WTC11 (cell line): Measurements from ENCODE around the gene UTS2B. TPM values are rescaled to one million over a fixed set of nuclear protein-coding genes. Genes with fewer than 3 reads are reported as not detected.
A peak's percentile ranks its signal among the peaks of the same experiment; 100 is the strongest.

Experiments used
- ATAC-seq: fragments of 200-7000 bp; cut with Tn5 transposase; 2 replicates; pipeline ENCODE4 v1.10.0; 2021; ENCODE audit warnings: mild to moderate bottlenecking, moderate library complexity
- Bru-seq: library from RNA; stranded (reverse); fragments of 400-500 nt; gene quantifications from one replicate; lab custom pipeline; 2021; lab: Mats Ljungman, UMichigan
- CTCF ChIA-PET: fragments of 300-600 bp; sonication (Branson Sonifier 250); formaldehyde crosslinking; loops from one replicate; lab custom pipeline; 2021; ENCODE audit warnings: antibody characterized with exemption; lab: Charles Lee
- POLR2A ChIA-PET: fragments of 350-600 bp; sonication (Branson Sonifier 250); formaldehyde crosslinking; loops from one replicate; lab custom pipeline; 2021; ENCODE audit warnings: antibody characterized with exemption; lab: Charles Lee
- DNase-seq: peaks from one replicate; pipeline ENCODE4 v3.0.0; 2021; ENCODE audit warnings: low spot score
- H3K27ac Mint-ChIP-seq: 2 replicates; pipeline ENCODE4 v1.8.0; 2021; ENCODE audit warnings: mixed read lengths
- H3K27me3 Mint-ChIP-seq: 2 replicates; pipeline ENCODE4 v1.8.0; 2021; ENCODE audit warnings: low read depth, mild to moderate bottlenecking, moderate library complexity, mixed read lengths
- H3K36me3 Mint-ChIP-seq: 2 replicates; pipeline ENCODE4 v1.8.0; 2021; ENCODE audit warnings: mixed read lengths
- H3K4me1 Mint-ChIP-seq: 2 replicates; pipeline ENCODE4 v1.8.0; 2022; ENCODE audit warnings: mixed read lengths
- H3K4me3 Mint-ChIP-seq: 2 replicates; pipeline ENCODE4 v1.8.0; 2021; ENCODE audit warnings: mild to moderate bottlenecking, moderate library complexity, mixed read lengths
- H3K9me3 Mint-ChIP-seq: 2 replicates; pipeline ENCODE4 v1.8.0; 2021; ENCODE audit warnings: mixed read lengths
- AR ChIP-seq: fragments of 250-450 bp; sonication (Bioruptor Pico); IDR thresholded peaks from 2 replicates; pipeline ENCODE4 v1.9.0; 2021; ENCODE audit warnings: mild to moderate bottlenecking
- ARID4B ChIP-seq: sonication (generic); formaldehyde crosslinking; IDR thresholded peaks from 2 replicates; pipeline ENCODE4 v1.8.0; 2023; ENCODE audit warnings: missing genetic modification reagents, mild to moderate bottlenecking, borderline replicate concordance
- FOXK1 ChIP-seq: sonication (generic); formaldehyde crosslinking; IDR thresholded peaks from 2 replicates; pipeline ENCODE4 v1.8.0; 2022; ENCODE audit warnings: mild to moderate bottlenecking, moderate library complexity, missing genetic modification reagents
- KAT7 ChIP-seq: sonication (generic); formaldehyde crosslinking; IDR thresholded peaks from 2 replicates; pipeline ENCODE4 v1.8.1; 2023; ENCODE audit warnings: missing genetic modification reagents, mild to moderate bottlenecking, borderline replicate concordance
- NR2C2 ChIP-seq: sonication (generic); formaldehyde crosslinking; IDR thresholded peaks from 2 replicates; pipeline ENCODE4 v1.8.0; 2022; ENCODE audit warnings: mild to moderate bottlenecking, missing genetic modification reagents
- NR3C1 ChIP-seq: sonication (generic); formaldehyde crosslinking; conservative IDR thresholded peaks from 2 replicates; pipeline ENCODE4 v1.8.1; 2023; ENCODE audit warnings: low read depth, mild to moderate bottlenecking, missing genetic modification reagents
- RELA ChIP-seq: sonication (generic); formaldehyde crosslinking; IDR thresholded peaks from 2 replicates; pipeline ENCODE4 v1.8.1; 2022; ENCODE audit warnings: missing genetic modification reagents, mild to moderate bottlenecking, borderline replicate concordance
- USF1 ChIP-seq: sonication (generic); formaldehyde crosslinking; IDR thresholded peaks from 2 replicates; pipeline ENCODE4 v1.8.0; 2022; ENCODE audit warnings: mild to moderate bottlenecking, missing genetic modification reagents
- ZMAT4 ChIP-seq: fragments of 250-450 bp; sonication (Bioruptor Pico); IDR thresholded peaks from 2 replicates; pipeline ENCODE4 v1.9.0; 2021; ENCODE audit warnings: mild to moderate bottlenecking
- ZNF232 ChIP-seq: sonication (generic); formaldehyde crosslinking; IDR thresholded peaks from 2 replicates; pipeline ENCODE4 v1.8.0; 2022; ENCODE audit warnings: mild to moderate bottlenecking, missing genetic modification reagents
- long read RNA-seq, 3 experiments: library from RNA in 1 of 3; library from capped mRNA in 1 of 3; library from polyadenylated mRNA in 1 of 3; unstranded in 2 of 3; stranded (forward) in 1 of 3; transcript quantifications; one replicate each; pipeline ENCODE4 v2.0.0, GENCODE V29; 2021
- total RNA-seq: library from RNA; stranded (reverse); gene quantifications from 3 replicates; pipeline ENCODE4 v1.2.3, GENCODE V29; 2021
- TF ChIP-seq, protein P1 (sequence below): sonication (generic); formaldehyde crosslinking; IDR thresholded peaks from 2 replicates; pipeline ENCODE4 v1.8.0; 2022; ENCODE audit warnings: mild to moderate bottlenecking, missing genetic modification reagents
- TF ChIP-seq, protein P2 (sequence below): sonication (generic); formaldehyde crosslinking; IDR thresholded peaks from 2 replicates; pipeline ENCODE4 v1.8.0; 2022; ENCODE audit warnings: mild to moderate bottlenecking, missing genetic modification reagents
- TF ChIP-seq, protein P3 (sequence below): sonication (generic); formaldehyde crosslinking; IDR thresholded peaks from 2 replicates; pipeline ENCODE4 v1.8.1; 2023; ENCODE audit warnings: mild to moderate bottlenecking, moderate library complexity, missing genetic modification reagents

Gene UTS2B
- 0.55 to 0.57 TPM in 2 of 3 replicates, not detected in the other for total RNA-seq
- percentile 7 among the genes with signal in this experiment for Bru-seq, nascent RNA
- long read RNA-seq, experiment 1 = 0 reads
- long read RNA-seq, experiment 2 = 0 reads
- long read RNA-seq, experiment 3 = 0 reads

DNA sequence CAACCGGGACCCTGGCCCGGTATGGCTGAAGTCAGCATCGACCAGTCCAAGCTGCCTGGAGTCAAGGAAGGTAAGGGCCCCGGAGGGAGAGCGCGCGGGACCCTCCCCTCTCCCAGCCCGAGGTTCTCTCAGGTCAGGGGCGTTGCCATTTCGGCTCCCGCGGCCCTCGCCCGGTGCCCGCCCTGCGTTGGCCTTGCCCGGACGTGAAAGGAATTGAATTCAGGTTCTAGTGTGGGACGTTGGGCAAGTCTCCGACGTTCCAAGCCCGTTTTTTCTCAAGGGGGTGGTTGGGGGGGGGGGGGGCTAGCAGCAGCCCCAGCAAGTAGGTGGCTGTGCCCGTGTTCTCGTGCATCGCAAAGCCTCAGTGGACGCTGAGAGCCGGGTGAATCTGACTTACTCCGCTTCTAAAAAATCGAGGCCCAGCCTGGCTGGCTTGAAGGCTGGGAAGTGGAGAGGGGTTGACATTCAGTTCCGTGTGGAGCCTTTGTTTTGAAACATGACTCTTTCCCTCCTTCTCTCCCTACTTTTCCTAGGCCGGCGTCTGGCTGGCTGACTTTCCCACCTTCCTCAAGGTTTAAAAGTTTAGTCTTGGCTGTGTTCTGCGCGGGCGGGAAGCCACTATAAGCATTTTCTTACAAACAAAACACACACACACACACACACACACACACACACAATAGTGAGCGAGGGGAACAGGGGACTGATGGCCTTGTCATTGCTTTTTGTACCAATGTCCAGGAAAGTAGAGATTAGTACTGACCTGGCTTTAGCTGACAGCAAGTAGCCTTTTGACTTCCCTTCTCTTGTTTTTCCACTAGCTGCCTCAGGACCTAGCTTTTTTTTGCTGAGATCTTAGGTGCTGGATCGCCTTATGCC lies at the start of gene UTS2B:
TSS of gene UTS2B (minus strand) at position 873 of the 876 bp plus-strand sequence. CDS start 48,337 bp downstream, outside the sequence.
- no peaks in the 10 kb centered on the region for H3K9me3 Mint-ChIP-seq
- POLR2A ChIA-PET = interaction anchor here (0.6 kb wide), 1 partner anchor 40 kb away, joined by 3 read pairs; no protein-coding TSS in a partner anchor
- no peaks in the 10 kb centered on the region for H3K36me3 Mint-ChIP-seq
- TF ChIP-seq, protein P1, sequence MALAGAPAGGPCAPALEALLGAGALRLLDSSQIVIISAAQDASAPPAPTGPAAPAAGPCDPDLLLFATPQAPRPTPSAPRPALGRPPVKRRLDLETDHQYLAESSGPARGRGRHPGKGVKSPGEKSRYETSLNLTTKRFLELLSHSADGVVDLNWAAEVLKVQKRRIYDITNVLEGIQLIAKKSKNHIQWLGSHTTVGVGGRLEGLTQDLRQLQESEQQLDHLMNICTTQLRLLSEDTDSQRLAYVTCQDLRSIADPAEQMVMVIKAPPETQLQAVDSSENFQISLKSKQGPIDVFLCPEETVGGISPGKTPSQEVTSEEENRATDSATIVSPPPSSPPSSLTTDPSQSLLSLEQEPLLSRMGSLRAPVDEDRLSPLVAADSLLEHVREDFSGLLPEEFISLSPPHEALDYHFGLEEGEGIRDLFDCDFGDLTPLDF = 0 out of 2 replicates have a peak, but pooled peaks have one; percentile 56
- TF ChIP-seq RELA (0 out of 2 replicates have a peak, but pooled peaks have one; percentile 58), ARID4B (CRISPR knock-in tag) (0 out of 2 replicates have a peak, but pooled peaks have one; percentile 56), FOXK1 (CRISPR knock-in tag) (peak; percentile 77; the same call in 1 of the 2 replicates), USF1 (CRISPR knock-in tag) (peak; percentile 37; the same call in 1 of the 2 replicates), KAT7 (0 out of 2 replicates have a peak, but pooled peaks have one; percentile 21), ZMAT4 (CRISPR knock-in tag) (no peak), ZNF232 (no peak), NR2C2 (0 out of 2 replicates have a peak, but pooled peaks have one; percentile 37), AR (CRISPR knock-in tag) (no peak), NR3C1 (CRISPR knock-in tag) (no peak)
- TF ChIP-seq, protein P2, sequence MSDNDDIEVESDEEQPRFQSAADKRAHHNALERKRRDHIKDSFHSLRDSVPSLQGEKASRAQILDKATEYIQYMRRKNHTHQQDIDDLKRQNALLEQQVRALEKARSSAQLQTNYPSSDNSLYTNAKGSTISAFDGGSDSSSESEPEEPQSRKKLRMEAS = peak; percentile 53; the same call in 1 of the 2 replicates
- TF ChIP-seq, protein P3, sequence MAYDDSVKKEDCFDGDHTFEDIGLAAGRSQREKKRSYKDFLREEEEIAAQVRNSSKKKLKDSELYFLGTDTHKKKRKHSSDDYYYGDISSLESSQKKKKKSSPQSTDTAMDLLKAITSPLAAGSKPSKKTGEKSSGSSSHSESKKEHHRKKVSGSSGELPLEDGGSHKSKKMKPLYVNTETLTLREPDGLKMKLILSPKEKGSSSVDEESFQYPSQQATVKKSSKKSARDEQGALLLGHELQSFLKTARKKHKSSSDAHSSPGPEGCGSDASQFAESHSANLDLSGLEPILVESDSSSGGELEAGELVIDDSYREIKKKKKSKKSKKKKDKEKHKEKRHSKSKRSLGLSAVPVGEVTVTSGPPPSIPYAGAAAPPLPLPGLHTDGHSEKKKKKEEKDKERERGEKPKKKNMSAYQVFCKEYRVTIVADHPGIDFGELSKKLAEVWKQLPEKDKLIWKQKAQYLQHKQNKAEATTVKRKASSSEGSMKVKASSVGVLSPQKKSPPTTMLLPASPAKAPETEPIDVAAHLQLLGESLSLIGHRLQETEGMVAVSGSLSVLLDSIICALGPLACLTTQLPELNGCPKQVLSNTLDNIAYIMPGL = peak; percentile 15
- CTCF ChIA-PET = no interaction called here
- DNase-seq = peak; percentile 57
- H3K27ac Mint-ChIP-seq = peak within 1 kb of the TSS; percentile 83
- peaks cover 33% of the 10 kb centered on the region for H3K27me3 Mint-ChIP-seq
- H3K4me1 Mint-ChIP-seq = peaks cover 47% of the 10 kb centered on the region
- peak; percentile 71 for ATAC-seq
- peak within 1 kb of the TSS; percentile 86 for H3K4me3 Mint-ChIP-seq
